Pulmonary artery endothelial cell (primary cell): ENCODE data around the gene NTRK1. TPM values are rescaled to one million over a fixed set of nuclear protein-coding genes. Genes with fewer than 3 reads are reported as not detected.

ENCODE experiments used
- total RNA-seq: library from RNA; depleted of rRNA; stranded (reverse); fragments of >200 nt; gene quantifications from 2 replicates; pipeline ENCODE4 v1.2.3, GENCODE V29; 2014

The NTRK1 gene
- total RNA-seq, 1 donor from 2014 or later: under 0.01 TPM

Other genes starting within 250 kb of the NTRK1 start
- gene HAPLN2, start 241.4 kb upstream of the NTRK1 start, total RNA-seq: not detected in 2 replicates
- gene BCAN, start 218.7 kb upstream of the NTRK1 start, total RNA-seq: not detected in 2 replicates
- 285 and 293 TPM in 2 replicates for gene NES, start 183.5 kb upstream of the NTRK1 start, total RNA-seq
- gene CRABP2, start 155.3 kb upstream of the NTRK1 start, total RNA-seq: 0.11 and 0.46 TPM in 2 replicates
- 7.5 and 7.9 TPM in 2 replicates for gene METTL25B, start 132.4 kb upstream of the NTRK1 start, total RNA-seq
- gene ISG20L2, start 132.1 kb upstream of the NTRK1 start, total RNA-seq: 9.6 and 10.1 TPM in 2 replicates
- gene MRPL24, start 119.8 kb upstream of the NTRK1 start, total RNA-seq: 56.2 and 66.9 TPM in 2 replicates
- 206 and 293 TPM in 2 replicates for gene HDGF, start 109.2 kb upstream of the NTRK1 start, total RNA-seq
- 14.8 and 18.8 TPM in 2 replicates for gene PRCC, start 93.3 kb upstream of the NTRK1 start, total RNA-seq
- gene SH2D2A, start 44.0 kb upstream of the NTRK1 start, total RNA-seq: 0.20 and 0.28 TPM in 2 replicates
- not detected in 2 replicates for gene INSRR, start 1.7 kb upstream of the NTRK1 start, total RNA-seq
- 15.8 and 17.3 TPM in 2 replicates for gene PEAR1, start 32.9 kb downstream of the NTRK1 start, total RNA-seq
- gene LRRC71, start 59.8 kb downstream of the NTRK1 start, total RNA-seq: 0.11 and 0.40 TPM in 2 replicates
- gene ARHGEF11, start 184.9 kb downstream of the NTRK1 start, total RNA-seq: 25.4 and 26.2 TPM in 2 replicates
- gene ETV3L, start 238.9 kb downstream of the NTRK1 start, total RNA-seq: not detected in 2 replicates